Measurements from ENCODE around the gene PTPN3.

PTPN3 gene

DNA sequence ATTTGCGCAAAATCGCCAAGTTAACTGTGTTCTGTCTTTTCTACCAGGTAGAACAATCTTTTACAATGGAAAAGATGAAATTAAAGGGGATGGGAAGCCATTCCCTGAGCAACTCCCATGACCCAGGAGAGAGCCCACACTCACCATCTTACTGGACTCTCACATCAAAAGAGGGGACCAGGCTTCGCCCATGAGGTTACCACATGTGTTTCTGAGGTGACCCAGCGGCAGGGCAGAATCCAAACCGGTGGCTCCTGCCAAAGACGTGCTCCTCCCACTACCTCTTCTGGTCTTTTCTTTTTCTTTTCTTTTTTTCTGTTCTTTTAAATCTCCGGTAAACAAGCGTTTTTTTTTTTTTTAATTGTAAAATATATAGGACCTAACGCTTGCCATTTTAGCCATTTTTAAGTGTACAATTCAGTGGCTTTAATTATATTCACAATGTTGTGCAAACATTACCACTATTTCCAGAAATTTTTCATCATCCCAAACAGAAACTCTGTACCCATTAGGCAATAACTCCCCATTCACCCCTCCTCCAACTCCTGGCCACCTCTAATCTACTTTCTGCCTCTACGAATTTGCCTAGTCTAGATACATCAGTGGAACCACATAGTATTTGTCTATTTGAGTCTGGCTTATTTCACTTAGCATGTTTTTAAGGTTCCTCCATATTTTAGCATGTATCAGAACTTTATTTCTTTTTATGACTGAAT lies 19.3 kb downstream of the PTPN3 start:
- TF ChIP-seq FOXP2 (optimal IDR thresholded peaks at IDR 0.05; ENCODE audit: borderline replicate concordance, extremely low read depth, extremely low read length, insufficient read depth) (no peak), SIN3A (IDR thresholded peaks at IDR 0.05; ENCODE audit: borderline replicate concordance, insufficient read depth, low read length) (no peak), TAF1 (IDR thresholded peaks at IDR 0.05; ENCODE audit: borderline replicate concordance, insufficient read depth, low read length) (no peak), POLR2AphosphoS5 (IDR thresholded peaks at IDR 0.05; ENCODE audit: low read depth, low read length) (no peak)
- TF ChIP-seq, protein P1, sequence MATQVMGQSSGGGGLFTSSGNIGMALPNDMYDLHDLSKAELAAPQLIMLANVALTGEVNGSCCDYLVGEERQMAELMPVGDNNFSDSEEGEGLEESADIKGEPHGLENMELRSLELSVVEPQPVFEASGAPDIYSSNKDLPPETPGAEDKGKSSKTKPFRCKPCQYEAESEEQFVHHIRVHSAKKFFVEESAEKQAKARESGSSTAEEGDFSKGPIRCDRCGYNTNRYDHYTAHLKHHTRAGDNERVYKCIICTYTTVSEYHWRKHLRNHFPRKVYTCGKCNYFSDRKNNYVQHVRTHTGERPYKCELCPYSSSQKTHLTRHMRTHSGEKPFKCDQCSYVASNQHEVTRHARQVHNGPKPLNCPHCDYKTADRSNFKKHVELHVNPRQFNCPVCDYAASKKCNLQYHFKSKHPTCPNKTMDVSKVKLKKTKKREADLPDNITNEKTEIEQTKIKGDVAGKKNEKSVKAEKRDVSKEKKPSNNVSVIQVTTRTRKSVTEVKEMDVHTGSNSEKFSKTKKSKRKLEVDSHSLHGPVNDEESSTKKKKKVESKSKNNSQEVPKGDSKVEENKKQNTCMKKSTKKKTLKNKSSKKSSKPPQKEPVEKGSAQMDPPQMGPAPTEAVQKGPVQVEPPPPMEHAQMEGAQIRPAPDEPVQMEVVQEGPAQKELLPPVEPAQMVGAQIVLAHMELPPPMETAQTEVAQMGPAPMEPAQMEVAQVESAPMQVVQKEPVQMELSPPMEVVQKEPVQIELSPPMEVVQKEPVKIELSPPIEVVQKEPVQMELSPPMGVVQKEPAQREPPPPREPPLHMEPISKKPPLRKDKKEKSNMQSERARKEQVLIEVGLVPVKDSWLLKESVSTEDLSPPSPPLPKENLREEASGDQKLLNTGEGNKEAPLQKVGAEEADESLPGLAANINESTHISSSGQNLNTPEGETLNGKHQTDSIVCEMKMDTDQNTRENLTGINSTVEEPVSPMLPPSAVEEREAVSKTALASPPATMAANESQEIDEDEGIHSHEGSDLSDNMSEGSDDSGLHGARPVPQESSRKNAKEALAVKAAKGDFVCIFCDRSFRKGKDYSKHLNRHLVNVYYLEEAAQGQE (IDR thresholded peaks at IDR 0.05; ENCODE audit: insufficient read depth in 1 of 2, low read depth in 2 of 2, low read length in 2 of 2) = no peak

DNA sequence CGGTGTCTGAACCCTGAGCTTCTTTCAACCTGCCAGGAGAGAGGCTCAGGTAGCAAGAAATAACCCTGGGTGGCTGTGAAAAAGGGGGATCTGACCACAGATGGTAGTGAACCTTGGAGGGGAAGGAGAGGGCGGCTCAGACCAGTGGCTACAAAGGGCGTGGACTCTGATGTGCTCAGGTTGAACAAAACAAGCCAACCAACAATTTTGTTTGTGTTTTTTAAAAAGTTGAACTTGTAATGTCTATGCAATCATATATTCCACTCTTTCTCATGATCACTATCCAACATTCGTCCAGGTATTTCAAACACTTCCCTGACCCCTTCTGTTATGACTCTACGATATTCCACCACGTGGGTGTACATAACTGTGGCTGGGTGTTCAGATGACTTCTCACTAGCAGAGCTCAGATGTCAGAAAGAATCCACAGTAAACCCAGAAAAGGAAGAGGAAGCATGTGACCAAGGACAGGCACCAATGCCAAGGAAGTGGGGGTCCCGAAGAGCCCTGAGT lies 20.0 kb downstream of the PTPN3 start:
- TF ChIP-seq, protein P1 (IDR thresholded peaks at IDR 0.05; ENCODE audit: insufficient read depth in 1 of 2, low read depth in 2 of 2, low read length in 2 of 2) = no peak
- no peak for TF ChIP-seq FOXP2 (optimal IDR thresholded peaks at IDR 0.05; ENCODE audit: borderline replicate concordance, extremely low read depth, extremely low read length, insufficient read depth)
- no peak for TF ChIP-seq TAF1 (IDR thresholded peaks at IDR 0.05; ENCODE audit: borderline replicate concordance, insufficient read depth, low read length)
- TF ChIP-seq POLR2AphosphoS5 (IDR thresholded peaks at IDR 0.05; ENCODE audit: low read depth, low read length) = no peak
- TF ChIP-seq SIN3A (IDR thresholded peaks at IDR 0.05; ENCODE audit: borderline replicate concordance, insufficient read depth, low read length) = no peak

DNA sequence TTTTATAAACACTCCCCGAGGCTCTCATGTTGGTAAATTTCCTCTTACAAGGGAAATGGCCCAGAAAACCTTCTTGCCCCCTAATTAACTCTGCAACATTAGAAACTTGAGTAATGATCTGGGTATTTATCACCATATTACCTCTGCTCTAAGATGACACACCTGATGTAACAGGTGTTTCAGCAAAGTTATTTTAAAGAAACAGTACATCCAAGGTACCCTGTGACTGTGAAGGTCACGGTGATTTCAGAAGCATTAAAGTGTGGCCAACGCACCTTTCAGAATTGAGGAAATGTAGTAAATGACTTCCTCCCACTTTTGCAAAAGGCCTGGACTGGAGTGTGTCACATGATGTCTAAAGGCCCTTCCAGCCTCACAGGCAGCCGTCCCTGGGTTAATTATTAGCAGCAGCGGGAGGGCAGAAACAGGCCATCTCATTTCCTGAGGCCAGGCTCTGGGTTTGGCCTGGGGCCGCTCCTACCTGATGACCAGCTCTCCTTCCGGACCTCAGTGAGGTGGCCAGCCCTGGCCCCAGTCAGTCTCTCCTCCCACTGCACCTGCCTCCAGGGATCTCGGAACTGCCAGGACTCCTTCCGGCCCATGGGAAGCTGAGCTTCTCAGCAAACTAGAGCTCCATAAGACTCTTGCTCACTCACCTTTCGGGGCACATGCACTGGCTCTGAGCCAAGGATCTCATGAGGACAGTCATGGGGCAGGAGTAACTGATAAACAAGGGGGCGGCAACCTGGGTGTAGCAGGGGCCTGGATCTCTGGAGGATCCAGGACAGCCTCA lies 20.7 kb downstream of the PTPN3 start:
- TF ChIP-seq, protein P1 (IDR thresholded peaks at IDR 0.05; ENCODE audit: insufficient read depth in 1 of 2, low read depth in 2 of 2, low read length in 2 of 2) = no peak
- no peak for TF ChIP-seq FOXP2 (optimal IDR thresholded peaks at IDR 0.05; ENCODE audit: borderline replicate concordance, extremely low read depth, extremely low read length, insufficient read depth)
- TF ChIP-seq TAF1 (IDR thresholded peaks at IDR 0.05; ENCODE audit: borderline replicate concordance, insufficient read depth, low read length) = no peak
- no peak for TF ChIP-seq POLR2AphosphoS5 (IDR thresholded peaks at IDR 0.05; ENCODE audit: low read depth, low read length)
- no peak for TF ChIP-seq SIN3A (IDR thresholded peaks at IDR 0.05; ENCODE audit: borderline replicate concordance, insufficient read depth, low read length)

DNA sequence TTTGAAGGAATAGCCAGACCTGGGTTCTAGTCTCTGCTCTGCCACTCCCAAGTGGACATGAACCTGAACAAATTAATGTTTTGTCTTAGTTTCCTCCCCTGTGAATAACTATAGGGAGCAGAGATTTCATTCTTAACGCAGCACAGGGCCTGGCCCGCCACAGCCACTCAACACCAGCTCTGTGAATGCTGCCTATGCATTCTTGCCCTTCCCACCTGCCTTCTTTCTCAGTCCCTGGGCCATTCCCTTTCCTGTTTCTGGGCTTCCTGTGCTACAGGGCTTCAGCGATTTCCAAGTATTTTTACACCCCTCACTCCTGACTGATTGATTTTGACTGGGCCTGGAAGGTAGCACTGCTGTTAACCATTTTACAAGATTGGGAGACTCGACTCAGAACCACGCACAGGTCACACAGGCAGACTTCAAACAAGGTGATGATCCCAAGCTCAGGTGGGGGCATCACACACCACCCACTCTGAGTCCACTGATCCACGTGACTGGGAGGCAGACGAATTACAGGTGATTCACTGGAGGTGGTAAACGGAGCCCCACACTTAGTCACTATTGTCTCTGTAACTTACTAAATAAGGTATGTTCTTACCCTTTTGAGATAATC lies 21.4 kb downstream of the PTPN3 start:
- TF ChIP-seq TAF1 (IDR thresholded peaks at IDR 0.05; ENCODE audit: borderline replicate concordance, insufficient read depth, low read length) (no peak), POLR2AphosphoS5 (IDR thresholded peaks at IDR 0.05; ENCODE audit: low read depth, low read length) (no peak), SIN3A (IDR thresholded peaks at IDR 0.05; ENCODE audit: borderline replicate concordance, insufficient read depth, low read length) (no peak), FOXP2 (optimal IDR thresholded peaks at IDR 0.05; ENCODE audit: borderline replicate concordance, extremely low read depth, extremely low read length, insufficient read depth) (no peak)
- TF ChIP-seq, protein P1 (IDR thresholded peaks at IDR 0.05; ENCODE audit: insufficient read depth in 1 of 2, low read depth in 2 of 2, low read length in 2 of 2) = no peak
